Left renal cortex interstitium (tissue), 4 donors: Measurements from ENCODE around the gene EHMT1. TPM values are rescaled to one million over a fixed set of nuclear protein-coding genes. Genes with fewer than 3 reads are reported as not detected.
"Not testable (repeated sequence)": the region's sequence is repeated elsewhere in the genome, so short reads cannot be mapped to it uniquely, and the experiment has no call there.

Experiments
- DNase-seq, 4 donors: peaks; one replicate each; pipeline ENCODE4 v3.0.0-alpha.2; 2013; ENCODE audit warnings: low read depth in 4 of 4, low spot score in 2 of 4, missing footprints in 1 of 4
- polyA plus RNA-seq, 4 donors: library from polyadenylated mRNA; unstranded; fragments of 120-200 nt; gene quantifications; one replicate each; pipeline ENCODE4 v1.2.1, GENCODE V29; 2013; ENCODE audit not compliant: insufficient read length in 4 of 4

Gene EHMT1
- polyA plus RNA-seq, 4 donors: 64.0 to 89.3 (median 74.9) TPM

DNA sequence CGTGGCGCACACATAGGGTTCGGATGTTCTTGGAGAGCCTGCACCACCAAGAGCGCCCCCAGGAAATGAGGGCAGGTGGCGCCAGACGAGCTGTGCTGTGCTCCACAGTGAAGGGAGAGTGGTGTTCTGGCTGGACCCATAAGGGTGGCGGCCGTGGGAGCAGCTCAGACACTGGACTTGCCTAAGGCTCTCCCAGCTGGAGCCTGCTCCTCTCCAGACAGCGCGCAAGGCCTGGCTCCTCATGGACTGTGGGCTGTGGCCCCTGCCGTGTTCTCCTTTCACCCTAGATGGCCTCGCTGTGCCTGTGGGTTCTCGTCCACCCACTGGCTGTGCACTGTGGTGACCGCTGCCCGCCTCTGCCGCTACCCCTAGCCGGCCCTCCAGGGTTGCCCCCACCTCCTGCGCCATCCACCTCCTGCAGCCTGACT, 92.9 kb downstream of the EHMT1 start:
- DNase-seq: no peak

DNA sequence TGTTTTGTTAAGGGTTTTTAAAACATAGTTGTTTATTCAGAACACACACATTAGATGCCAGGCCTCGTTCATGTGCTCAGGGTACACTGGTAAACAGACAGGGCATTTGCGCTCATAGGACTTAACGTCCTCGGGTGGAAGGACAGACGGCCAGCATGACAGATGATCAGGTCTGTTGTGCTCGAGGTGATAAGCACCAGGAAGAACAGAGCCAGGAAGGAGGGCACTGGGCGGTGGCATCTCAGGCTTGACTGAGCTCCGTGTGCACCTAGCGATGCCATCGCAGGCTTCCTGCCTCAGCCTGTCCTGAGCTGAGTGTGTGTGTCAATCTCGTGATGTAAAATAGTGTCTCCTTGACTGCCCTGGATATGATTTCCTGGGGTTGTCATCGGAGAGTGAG, 96.5 kb downstream of the EHMT1 start:
- no peak for DNase-seq

- not testable (repeated sequence) for DNase-seq
Observed at GRCh38 chr9:137715866-137716693, 97.3 kb downstream of the EHMT1 start.

GRCh38 chr9:137716694-137717287, 98.0 kb downstream of the EHMT1 start:
- DNase-seq: no peak

- no peak for DNase-seq
Observed at GRCh38 chr9:137717776-137718327, 99.0 kb downstream of the EHMT1 start.

DNA sequence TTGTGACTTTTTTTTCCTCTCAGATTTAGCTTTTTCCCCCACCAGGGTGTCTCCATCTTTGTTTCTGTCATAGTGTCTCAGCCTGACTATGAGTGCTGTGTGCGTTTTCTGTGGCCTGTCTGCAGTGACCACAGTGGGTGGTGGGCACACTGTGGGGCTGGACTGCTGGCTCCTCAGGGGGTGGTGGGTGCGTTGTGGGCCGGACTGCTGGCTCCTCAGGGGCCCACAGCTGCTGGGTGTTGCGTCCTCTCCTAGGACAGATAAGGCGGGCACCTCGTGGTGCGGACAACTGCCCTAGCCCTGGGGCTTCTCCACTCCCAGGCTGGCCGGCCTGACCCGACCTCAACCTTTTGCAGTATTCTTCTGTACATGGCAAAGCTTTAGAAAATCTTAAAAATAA, 100.4 kb downstream of the EHMT1 start:
- no peak for DNase-seq

GRCh38 chr9:137720571-137721110, 101.8 kb downstream of the EHMT1 start:
- DNase-seq: no peak

- DNase-seq: no peak
Observed at GRCh38 chr9:137721479-137721878, 102.7 kb downstream of the EHMT1 start.

- DNase-seq: no peak
Observed at GRCh38 chr9:137721899-137722298, 103.1 kb downstream of the EHMT1 start.

DNA sequence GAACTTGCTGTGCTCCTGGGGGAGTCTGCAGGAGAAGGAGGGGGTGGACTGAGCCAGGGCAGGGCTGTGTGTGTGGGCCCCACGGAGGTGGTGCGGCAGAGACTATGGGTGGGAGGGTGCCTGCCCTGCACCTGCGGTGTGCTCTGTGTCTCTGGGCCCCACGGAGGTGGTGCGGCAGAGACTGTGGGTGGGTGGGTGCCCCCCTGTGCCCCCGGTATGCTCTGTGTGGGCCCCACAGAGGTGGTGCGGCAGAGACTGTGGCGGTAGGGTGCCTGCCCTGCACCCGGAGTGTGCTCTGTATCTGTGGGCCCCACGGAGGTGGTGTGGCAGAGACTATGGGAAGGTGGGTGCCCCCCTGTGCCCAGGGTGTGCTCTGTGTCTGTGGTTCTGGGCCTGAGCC, 103.7 kb downstream of the EHMT1 start:
- DNase-seq: no peak

GRCh38 chr9:137723356-137723755, 104.6 kb downstream of the EHMT1 start:
- DNase-seq: not testable (repeated sequence)

GRCh38 chr9:137723783-137724445, 105.1 kb downstream of the EHMT1 start:
- no peak for DNase-seq

DNA sequence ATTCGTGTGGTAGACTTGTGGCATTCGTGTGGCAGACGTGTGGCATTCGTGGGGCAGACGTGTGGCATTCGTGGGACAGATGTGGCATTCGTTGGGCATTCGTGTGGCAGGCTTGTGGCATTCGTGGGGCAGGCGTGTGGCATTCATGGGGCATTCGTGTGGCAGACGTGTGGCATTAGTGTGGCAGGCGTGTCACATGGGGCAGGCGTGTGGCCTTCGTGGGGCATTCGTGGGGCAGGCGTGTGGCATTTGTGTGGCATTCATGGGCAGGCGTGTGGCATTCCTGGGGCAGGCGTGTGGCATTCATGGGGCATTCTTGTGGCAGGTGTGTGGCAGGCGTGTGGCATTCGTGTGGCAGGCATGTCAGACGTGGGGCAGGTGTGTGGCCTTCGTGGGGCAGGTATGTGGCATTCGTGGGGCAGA, 106.0 kb downstream of the EHMT1 start:
- DNase-seq: no peak

- no peak for DNase-seq
Observed at GRCh38 chr9:137725598-137725997, 106.8 kb downstream of the EHMT1 start.

- DNase-seq: not testable (repeated sequence)
Observed at GRCh38 chr9:137726336-137726735, 107.5 kb downstream of the EHMT1 start.

- DNase-seq: no peak
Observed at GRCh38 chr9:137726764-137727163, 108.0 kb downstream of the EHMT1 start.

- no peak for DNase-seq
Observed at GRCh38 chr9:137727716-137728115, 108.9 kb downstream of the EHMT1 start.

GRCh38 chr9:137728444-137729311, 109.9 kb downstream of the EHMT1 start:
- DNase-seq: no peak

GRCh38 chr9:137731216-137731946, 112.6 kb downstream of the EHMT1 start:
- DNase-seq: no peak
